ENCODE data around the gene MAPT.

MAPT gene

GRCh38 chr17:46037722-46038255, 143.4 kb downstream of the MAPT start:
- no peak for DNase-seq

- no peak for DNase-seq
These were observed 144.1 kb downstream of the MAPT start for GRCh38 chr17:46038414-46038813.

- DNase-seq = no peak
These were observed 144.6 kb downstream of the MAPT start for GRCh38 chr17:46038937-46039336.

DNA sequence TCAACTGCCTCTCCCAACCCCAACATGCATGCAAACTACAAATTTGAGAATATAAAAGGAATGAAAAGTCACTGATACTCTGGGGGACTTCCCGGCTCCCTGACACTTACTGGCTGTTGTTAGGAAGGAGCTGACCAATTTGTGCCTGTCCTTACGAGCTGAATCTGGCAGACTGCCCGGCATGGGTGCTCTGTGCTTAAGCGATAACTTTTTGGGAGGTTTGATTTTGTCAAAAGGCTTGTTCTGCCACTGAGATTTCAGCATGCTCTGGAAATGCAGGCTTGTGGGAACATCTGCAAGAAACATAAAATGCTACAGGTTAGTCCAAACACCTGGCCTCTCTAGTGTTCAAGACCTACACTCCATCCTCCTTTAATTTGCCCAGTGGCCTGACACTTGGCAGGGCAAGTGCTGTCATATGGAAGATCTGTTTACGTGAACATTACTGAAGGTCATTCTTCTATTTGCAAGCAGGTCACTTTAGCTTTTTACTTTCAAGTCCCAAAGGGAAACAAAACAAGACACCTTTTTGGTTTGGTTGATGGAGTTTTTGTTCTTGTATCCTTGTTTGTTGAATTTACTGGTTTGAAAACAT, 145.3 kb downstream of the MAPT start:
- no peak for DNase-seq

- no peak for DNase-seq
These were observed 147.9 kb downstream of the MAPT start for GRCh38 chr17:46042246-46042645.

DNA sequence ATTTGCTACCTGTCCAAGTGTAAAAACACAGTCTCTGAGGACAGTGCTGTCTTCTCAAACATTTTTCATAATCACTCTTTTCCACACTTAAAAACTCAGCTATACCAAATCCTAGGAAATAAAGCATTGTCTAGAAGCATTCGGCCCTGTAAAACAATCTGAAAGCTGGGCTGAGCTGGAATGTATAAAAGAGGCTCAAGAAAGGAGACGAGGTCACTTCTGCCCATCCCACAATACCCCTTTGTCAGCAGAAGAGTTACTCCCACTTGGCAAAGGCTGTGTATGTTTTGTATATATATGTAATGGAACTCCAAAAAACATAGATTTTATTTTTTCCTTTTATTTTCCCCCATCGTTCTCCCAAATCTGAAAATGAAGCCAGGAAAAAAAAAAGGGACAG, 148.6 kb downstream of the MAPT start:
- DNase-seq = no peak

DNA sequence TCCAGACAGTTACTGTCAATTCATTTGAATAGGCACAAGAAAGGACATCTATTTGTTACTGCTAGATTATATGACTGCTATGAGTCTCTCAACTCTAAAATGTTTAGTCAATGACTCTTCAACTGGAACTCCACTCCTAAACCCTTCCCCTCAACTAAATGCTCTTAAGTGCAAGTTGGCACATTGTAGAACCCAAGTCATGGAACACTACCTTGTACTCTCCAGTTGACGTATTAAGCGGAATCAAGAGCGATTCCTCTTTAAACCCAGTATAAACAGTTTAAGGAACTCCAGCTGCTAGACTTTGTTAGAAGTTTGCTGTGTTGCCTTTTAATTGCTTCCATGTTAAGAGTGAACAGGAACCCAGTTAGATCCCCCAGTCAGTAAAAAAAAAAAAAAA, 149.3 kb downstream of the MAPT start:
- DNase-seq = no peak

DNA sequence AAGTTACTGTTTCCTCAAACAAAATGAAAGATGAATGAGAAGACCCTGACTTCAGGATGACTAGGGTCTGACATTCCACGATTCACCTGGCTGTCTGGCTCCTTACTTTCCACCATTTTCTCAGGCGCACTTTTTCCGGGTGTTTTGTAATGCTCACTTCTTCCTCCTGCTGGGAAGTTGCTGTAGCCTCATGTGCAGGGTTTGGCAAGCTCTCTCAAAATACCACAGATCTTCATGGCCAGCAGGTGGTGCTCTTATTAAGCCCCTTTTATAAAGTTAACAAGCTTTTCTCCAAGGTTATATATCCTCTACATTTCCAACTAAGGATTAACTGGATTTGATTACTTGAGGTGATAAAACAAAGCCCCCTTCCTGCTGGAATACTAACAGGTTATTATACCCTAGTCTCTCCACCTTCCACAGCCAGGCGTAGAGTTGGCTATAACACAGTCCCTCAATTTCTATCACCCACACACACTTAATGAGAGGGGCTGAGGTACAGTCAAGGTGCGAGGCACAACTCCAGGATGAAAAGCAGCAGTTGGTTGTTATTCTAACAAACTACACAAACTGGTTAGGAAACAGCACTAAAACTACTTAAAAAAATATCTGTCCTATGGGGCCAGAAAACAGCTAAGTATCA, 150.1 kb downstream of the MAPT start:
- peak; percentile 40 to 52 for DNase-seq

GRCh38 chr17:46044989-46045388, 150.6 kb downstream of the MAPT start:
- DNase-seq = no peak

- no peak for DNase-seq
These were observed 151.3 kb downstream of the MAPT start for GRCh38 chr17:46045639-46046038.

GRCh38 chr17:46046957-46047356, 152.6 kb downstream of the MAPT start:
- DNase-seq = no peak

DNA sequence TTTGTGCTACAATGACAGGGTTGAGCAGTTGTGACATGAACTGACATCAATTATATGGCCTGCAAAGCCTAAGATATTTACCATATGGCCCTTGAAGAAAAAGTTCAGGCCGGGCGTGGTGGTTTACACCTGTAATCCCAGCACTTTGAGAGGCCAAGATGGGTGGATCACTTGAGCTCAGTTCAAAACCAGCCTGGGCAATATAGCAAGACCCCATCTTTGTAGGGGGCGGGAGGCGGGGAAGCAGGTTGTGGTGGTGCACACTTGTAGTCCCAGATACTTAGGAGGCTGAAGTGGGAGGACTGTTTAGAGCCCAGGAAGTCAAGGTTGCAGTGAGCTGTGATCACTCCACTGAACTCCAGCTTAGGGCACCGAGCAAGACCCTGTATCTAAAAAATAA, 153.0 kb downstream of the MAPT start:
- DNase-seq = no peak

- DNase-seq = no peak
These were observed 153.5 kb downstream of the MAPT start for GRCh38 chr17:46047856-46048255.

- DNase-seq = no peak
These were observed 155.3 kb downstream of the MAPT start for GRCh38 chr17:46049656-46050055.

DNA sequence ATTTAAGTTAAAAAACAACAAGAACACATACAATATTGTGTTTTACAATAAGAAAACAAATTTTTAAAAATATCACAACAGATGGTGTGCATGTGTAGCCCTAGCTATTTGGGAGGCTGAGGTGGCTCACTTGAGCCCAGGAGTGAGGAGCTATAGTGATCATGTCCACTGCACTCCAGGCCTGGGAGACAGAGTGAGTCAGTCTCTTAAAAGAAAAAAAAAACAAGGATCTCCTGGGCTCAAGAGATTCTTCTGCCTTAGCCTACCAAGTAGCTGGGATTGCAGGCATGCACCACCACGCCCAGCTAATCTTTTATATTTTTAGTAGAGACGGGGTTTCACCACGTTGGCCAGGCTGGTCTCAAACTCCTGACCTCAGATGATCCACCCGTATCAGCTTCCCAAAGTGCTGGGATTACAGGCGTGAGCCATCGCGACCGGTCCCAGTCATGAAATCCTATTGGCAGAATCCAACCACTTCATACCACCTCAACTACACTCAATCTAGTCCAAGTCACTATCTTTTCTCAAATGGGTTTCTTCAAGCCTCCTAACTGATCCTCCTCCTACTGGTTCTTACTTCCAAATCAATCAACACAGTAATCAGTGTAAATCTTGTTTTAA, 159.7 kb downstream of the MAPT start:
- no peak for DNase-seq

DNA sequence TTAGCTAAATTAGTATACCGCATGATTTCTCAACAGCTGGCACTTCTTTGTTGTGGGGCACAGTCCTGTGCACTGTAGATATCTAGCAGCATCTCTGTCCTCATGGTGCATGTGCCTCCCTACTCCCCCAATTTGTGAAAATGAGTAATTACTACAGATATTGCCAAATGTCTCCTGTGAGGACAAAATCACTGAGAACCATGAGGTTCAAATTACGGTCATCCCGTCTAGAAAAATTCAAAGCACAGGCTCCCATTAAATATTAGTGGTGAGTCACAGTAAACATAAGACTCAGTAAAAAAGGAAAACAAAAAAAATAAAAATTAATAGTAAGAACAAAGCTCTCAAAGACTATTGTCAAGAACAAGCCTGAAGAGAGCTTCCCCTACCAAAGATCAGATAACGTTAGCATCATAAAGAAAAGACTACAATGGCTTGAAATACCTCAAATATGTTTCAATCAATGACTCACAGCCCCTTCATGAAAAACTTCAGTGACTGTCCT, 162.5 kb downstream of the MAPT start:
- DNase-seq = no peak

- no peak for DNase-seq
These were observed 163.0 kb downstream of the MAPT start for GRCh38 chr17:46057366-46057765.

DNA sequence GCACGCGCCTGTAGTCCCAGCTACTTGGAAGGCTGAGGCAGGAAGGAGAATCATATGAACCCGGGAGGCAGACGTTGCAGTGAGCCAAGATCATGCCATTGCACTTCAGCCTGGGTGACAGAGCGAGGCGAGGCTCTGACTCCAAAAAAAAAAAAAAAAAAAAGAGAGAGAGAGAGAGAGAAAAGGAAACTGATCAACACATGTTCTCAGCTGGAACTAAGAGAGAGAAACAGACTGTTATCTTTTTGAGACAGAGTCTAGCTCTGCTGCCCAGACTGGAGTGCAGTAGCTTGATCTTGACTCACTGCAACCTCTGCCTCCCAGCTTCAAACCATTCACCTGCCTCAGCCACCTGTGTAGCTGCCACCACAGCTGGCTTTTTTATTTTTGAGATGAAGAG, 165.1 kb downstream of the MAPT start:
- DNase-seq = no peak

- no peak for DNase-seq
These were observed 166.1 kb downstream of the MAPT start for GRCh38 chr17:46060461-46060860.

- DNase-seq = no peak
These were observed 167.1 kb downstream of the MAPT start for GRCh38 chr17:46061435-46061834.

- no peak for DNase-seq
These were observed 168.9 kb downstream of the MAPT start for GRCh38 chr17:46063241-46063640.

DNA sequence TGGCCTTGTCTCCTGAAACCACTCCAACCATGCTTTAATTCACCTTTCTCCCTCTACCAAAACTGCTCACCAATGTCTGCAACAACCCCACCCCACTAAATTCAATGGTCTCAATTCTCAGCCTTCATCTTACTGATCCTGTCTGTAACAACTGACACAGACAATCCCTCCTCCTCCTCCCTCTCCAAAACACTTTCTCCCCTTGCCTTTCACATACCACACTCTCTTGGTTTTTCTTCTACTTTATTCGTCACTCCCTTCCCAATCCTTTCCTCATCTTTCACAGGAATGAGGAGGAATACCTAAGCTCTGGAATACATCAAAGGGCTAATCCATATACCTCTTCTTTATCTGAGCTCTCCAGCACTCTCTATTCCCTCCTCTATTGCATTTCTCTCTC, 170.1 kb downstream of the MAPT start:
- no peak for DNase-seq

DNA sequence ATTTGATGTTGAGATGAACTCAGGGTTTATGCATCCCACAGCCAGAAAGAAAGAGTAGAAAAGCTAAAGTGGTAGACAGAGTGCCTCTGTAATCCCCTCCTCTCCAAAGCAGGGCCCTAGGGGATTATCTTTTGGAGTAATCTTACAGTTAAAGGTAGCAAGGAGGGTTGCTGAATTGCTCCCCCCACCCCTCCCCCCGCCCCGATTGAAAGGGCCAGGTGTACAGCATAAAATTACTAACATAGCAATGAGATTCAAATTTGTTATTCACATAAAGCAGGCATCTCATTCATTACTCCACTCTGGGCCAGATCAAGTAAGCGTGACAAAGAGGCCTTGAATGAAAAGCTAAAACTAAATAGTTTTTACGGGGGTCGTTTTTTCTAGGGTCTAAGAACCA, 177.4 kb downstream of the MAPT start:
- no peak for DNase-seq

DNA sequence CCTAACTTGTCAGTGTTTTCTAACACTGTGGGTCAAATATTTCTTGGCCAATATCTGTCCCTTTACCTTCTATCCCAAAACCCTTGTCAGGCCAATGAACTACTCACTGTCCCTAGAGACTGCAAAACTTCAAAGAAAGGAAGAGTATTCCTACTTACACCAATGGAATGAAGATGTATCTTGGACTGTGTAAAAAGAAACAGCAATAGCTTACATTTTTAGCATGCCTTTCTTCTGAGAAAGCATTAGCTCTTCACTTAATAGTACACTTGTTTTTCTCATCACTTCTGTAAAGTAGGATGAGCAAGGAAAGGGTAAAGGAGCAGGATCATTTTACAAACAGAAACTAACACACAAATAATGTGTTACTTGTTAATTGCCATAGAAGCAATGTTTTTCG, 178.6 kb downstream of the MAPT start:
- DNase-seq = no peak

Measured in activated CD4-positive, alpha-beta T cell treated with anti-CD3 and anti-CD28 coated beads, Interleukin-2, amount 50 U/mL, for 4 hours (primary cell).